ENCODE data around the gene POLR3K. TPM values are rescaled to one million over a fixed set of nuclear protein-coding genes. Genes with fewer than 3 reads are reported as not detected.

POLR3K gene
- total and polyA plus RNA-seq, 2 donors (not counting 3 experiments of a cell fraction or from before 2014, with no cell fraction given): 20.6 to 33.2 TPM

DNA sequence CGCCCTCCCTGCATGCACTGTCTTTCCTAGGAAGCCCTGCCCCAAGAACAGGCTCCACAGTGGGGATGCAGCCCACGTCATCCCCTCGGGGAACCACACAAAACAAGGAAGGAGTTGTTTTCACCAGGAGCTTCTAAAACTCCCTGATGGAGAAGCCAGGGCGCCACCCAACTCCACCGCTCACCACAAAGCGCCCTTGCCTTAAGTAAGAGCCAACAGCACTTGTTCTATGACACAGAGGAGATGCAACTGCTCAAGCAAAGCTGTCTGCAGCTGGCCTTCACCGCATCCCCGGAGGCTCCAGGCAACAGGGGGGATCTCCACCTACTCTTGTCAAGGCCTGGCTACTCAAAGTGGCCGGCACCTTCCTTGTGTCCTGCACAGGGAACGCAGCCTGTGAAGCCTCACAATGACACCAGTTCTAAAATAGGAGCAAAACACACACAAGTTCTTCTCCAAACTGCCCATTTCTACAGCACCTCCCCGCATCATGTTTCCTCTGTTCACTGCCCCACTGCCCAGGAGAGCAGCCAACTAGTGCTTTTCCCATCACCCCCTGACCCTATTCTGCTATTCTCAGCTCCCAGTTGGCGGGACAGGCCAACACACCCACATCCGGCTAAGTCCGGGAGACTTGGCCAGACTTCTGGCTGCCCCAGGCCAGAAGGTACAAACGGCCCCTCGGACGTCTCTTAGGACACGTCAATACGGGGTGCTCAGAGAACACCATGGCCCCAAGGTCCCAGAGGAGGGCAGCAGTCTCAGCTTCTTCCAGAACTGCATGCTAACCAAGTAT is 48.9 kb upstream of the POLR3K start:
- H3K4me3 ChIP-seq (replicated peaks in 1 of 3; ENCODE audit: insufficient read depth in 1 of 3, low read depth in 1 of 3, low read length in 3 of 3): no peak overlapping the region
- H3K9me3 ChIP-seq (replicated peaks; ENCODE audit: control insufficient read depth, insufficient read depth, low read length): no peaks in the 10 kb centered on the region
- dilution Hi-C loops (cut with MboI; ENCODE audit: extremely low pct_ligation_motif_present, low sequenced_read_pairs) (no loop called here), intact Hi-C loops (cut with micrococcal nuclease) (no loop called here)
- H2AFZ ChIP-seq (ENCODE audit: low read depth, low read length): no peak overlapping the region
- H3K4me1 ChIP-seq (ENCODE audit: control insufficient read depth, extremely low read depth, insufficient read depth, low read length): peaks cover 5% of the 10 kb centered on the region
- no peaks in the 10 kb centered on the region for H3K9me1 ChIP-seq (replicated peaks; ENCODE audit: control insufficient read depth, extremely low read depth, insufficient read depth, low read length)
- H3K9ac ChIP-seq (replicated peaks; ENCODE audit: extremely low read depth, insufficient read depth, low read length): no peak overlapping the region
- peaks cover 0 to 9% of the 10 kb centered on the region in 2 experiments for H3K36me3 ChIP-seq (ENCODE audit: control insufficient read depth in 2 of 2, extremely low read depth in 1 of 2, insufficient read depth in 2 of 2, low read length in 2 of 2)
- TF ChIP-seq EZH2 (IDR thresholded peaks at IDR 0.05; ENCODE audit: borderline replicate concordance, low read depth, low read length, severe bottlenecking) (no peak), GATA2 (IDR thresholded peaks at IDR 0.05; ENCODE audit: insufficient read depth, insufficient read length, low read depth, low read length) (no peak), MYC (IDR thresholded peaks at IDR 0.05; ENCODE audit: low read depth, low read length) (no peak), POLR2AphosphoS5 (IDR thresholded peaks at IDR 0.05; ENCODE audit: insufficient read depth, low read depth, low read length) (no peak), POLR2A (IDR thresholded peaks at IDR 0.05; ENCODE audit: low read depth, low read length) (no peak), JUN (IDR thresholded peaks at IDR 0.05; ENCODE audit: borderline replicate concordance, insufficient read depth, insufficient read length, low read depth) (no peak), FOS (IDR thresholded peaks at IDR 0.05; ENCODE audit: borderline replicate concordance, insufficient read depth, low read length) (no peak)
- TF ChIP-seq, protein P1, sequence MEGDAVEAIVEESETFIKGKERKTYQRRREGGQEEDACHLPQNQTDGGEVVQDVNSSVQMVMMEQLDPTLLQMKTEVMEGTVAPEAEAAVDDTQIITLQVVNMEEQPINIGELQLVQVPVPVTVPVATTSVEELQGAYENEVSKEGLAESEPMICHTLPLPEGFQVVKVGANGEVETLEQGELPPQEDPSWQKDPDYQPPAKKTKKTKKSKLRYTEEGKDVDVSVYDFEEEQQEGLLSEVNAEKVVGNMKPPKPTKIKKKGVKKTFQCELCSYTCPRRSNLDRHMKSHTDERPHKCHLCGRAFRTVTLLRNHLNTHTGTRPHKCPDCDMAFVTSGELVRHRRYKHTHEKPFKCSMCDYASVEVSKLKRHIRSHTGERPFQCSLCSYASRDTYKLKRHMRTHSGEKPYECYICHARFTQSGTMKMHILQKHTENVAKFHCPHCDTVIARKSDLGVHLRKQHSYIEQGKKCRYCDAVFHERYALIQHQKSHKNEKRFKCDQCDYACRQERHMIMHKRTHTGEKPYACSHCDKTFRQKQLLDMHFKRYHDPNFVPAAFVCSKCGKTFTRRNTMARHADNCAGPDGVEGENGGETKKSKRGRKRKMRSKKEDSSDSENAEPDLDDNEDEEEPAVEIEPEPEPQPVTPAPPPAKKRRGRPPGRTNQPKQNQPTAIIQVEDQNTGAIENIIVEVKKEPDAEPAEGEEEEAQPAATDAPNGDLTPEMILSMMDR (IDR thresholded peaks at IDR 0.05; ENCODE audit: extremely low read depth in 1 of 2, insufficient read depth in 1 of 2, low read depth in 1 of 2, low read length in 2 of 2): no peak
- TF ChIP-seq, protein P2, sequence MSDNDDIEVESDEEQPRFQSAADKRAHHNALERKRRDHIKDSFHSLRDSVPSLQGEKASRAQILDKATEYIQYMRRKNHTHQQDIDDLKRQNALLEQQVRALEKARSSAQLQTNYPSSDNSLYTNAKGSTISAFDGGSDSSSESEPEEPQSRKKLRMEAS (IDR thresholded peaks at IDR 0.05; ENCODE audit: insufficient read depth, insufficient read length): no peak
- H4K20me1 ChIP-seq (replicated peaks; ENCODE audit: control insufficient read depth, extremely low read depth, insufficient read depth, low read length): no peaks in the 10 kb centered on the region
- no peak for FAIRE-seq
- ChIA-PET POLR2A (no interaction called here), CTCF (interaction anchor here (1.4 to 6.0 kb wide), 3 partner anchors 37 to 260 kb away, joined by 5 to 130 read pairs (median 7); partner anchors contain the start of gene HBQ1)
- BruUV-seq (replicated peaks): no TSS peak
- H3K27ac ChIP-seq (ENCODE audit: insufficient read depth, low read depth, low read length): peak overlapping the region; percentile 11
- peak; percentile 65 for DNase-seq (ENCODE audit: low read depth, low spot score)
- no peaks in the 10 kb centered on the region for H3K27me3 ChIP-seq (ENCODE audit: control insufficient read depth in 2 of 2, insufficient read depth in 2 of 2, low read length in 2 of 2)
- H3K79me2 ChIP-seq (ENCODE audit: control insufficient read depth, insufficient read depth, low read length): no peaks in the 10 kb centered on the region
- H3K4me2 ChIP-seq (ENCODE audit: insufficient read depth, low read length): no peak overlapping the region

All from endothelial cell of umbilical vein (primary cell).